GM12878 (cell line): ENCODE measurements around the gene KCTD12. TPM values are rescaled to one million over a fixed set of nuclear protein-coding genes. Genes with fewer than 3 reads are reported as not detected.

Source experiments
- ATAC-seq: fragments of 200-7000 bp; cut with Tn5 transposase; 3 replicates; pipeline ENCODE4 v1.9.1; 2020; ENCODE audit warnings: mild to moderate bottlenecking, moderate library complexity
- BruUV-seq: library from RNA; stranded (reverse); fragments of 400-500 nt; replicated peaks from 2 replicates; lab custom pipeline; 2021; lab: Mats Ljungman, UMichigan
- CTCF ChIA-PET: fragments of 300-600 bp; sonication (Branson Sonifier 250); formaldehyde crosslinking; extraction: SDS; loops from one replicate; lab custom pipeline; 2021; ENCODE audit warnings: inconsistent platforms; lab: Yijun Ruan, JAX
- POLR2A ChIA-PET: fragments of 350-600 bp; formaldehyde crosslinking; extraction: SDS; loops from one replicate; lab custom pipeline; 2021; ENCODE audit warnings: inconsistent platforms; lab: Charles Lee
- RAD21 ChIA-PET: fragments of 300-600 bp; sonication (Branson Sonifier 250); formaldehyde crosslinking; loops from one replicate; lab custom pipeline; 2023; ENCODE audit warnings: antibody characterized with exemption; ENCODE audit not compliant: unreplicated experiment; lab: Charles Lee
- SMC1A ChIA-PET: fragments of 300-600 bp; sonication (Branson Sonifier 250); formaldehyde crosslinking; loops from one replicate; lab custom pipeline; 2023; ENCODE audit not compliant: unreplicated experiment, uncharacterized antibody; lab: Charles Lee
- DNase-seq: peaks from one replicate; pipeline ENCODE4 v3.0.0-alpha.2; 2011; ENCODE audit warnings: low read depth, low spot score
- FAIRE-seq: peaks from 3 replicates; lab custom pipeline; 2011; peaks lifted over from hg19 to GRCh38; lab: Jason Lieb, UNC
- H2AFZ ChIP-seq: 2 replicates; pipeline ENCODE4 v1.6.0; 2011; ENCODE audit warnings: low read depth, low read length, control low read depth; ENCODE audit not compliant: control insufficient read depth
- H3K27ac ChIP-seq: 2 replicates; pipeline ENCODE4 v1.5.1; 2011; ENCODE audit warnings: control low read depth; ENCODE audit not compliant: control insufficient read depth, insufficient read depth
- H3K27me3 ChIP-seq, 2 experiments: replicated peaks in 1 of 2; 2 replicates each; pipeline versions ENCODE4 v1.6.0 to v1.6.1; 2011; ENCODE audit warnings: low read length in 1 of 2; ENCODE audit not compliant: control insufficient read depth in 2 of 2, insufficient read depth in 2 of 2
- H3K36me3 ChIP-seq, 2 experiments: 2 replicates each; pipeline ENCODE4 v1.5.1; 2011; ENCODE audit warnings: low read length in 1 of 2; ENCODE audit not compliant: control insufficient read depth in 2 of 2, insufficient read depth in 2 of 2
- H3K4me1 ChIP-seq: 2 replicates; pipeline ENCODE4 v1.6.1; 2011; ENCODE audit warnings: mild to moderate bottlenecking, low read length, moderate library complexity, mixed read lengths; ENCODE audit not compliant: control insufficient read depth, insufficient read depth
- H3K4me2 ChIP-seq: 2 replicates; pipeline ENCODE4 v1.6.0; 2011; ENCODE audit warnings: control low read depth; ENCODE audit not compliant: control insufficient read depth, insufficient read depth
- H3K4me3 ChIP-seq: fragments of 200-600 bp; sonication (generic); 2 replicates; pipeline ENCODE4 v1.5.1; 2016
- H3K79me2 ChIP-seq: 2 replicates; pipeline ENCODE4 v1.6.0; 2011; ENCODE audit warnings: low read length; ENCODE audit not compliant: control insufficient read depth, insufficient read depth
- H3K9ac ChIP-seq: 2 replicates; pipeline ENCODE4 v1.8.0; 2011; ENCODE audit warnings: low read length, control low read depth, mixed read lengths; ENCODE audit not compliant: control insufficient read depth, insufficient read depth
- H3K9me3 ChIP-seq: replicated peaks from 3 replicates; pipeline ENCODE4 v1.5.1; 2011; ENCODE audit warnings: mild to moderate bottlenecking, low read length; ENCODE audit not compliant: control insufficient read depth, insufficient read depth
- H4K20me1 ChIP-seq: 2 replicates; pipeline ENCODE4 v1.6.0; 2011; ENCODE audit not compliant: control insufficient read depth, insufficient read depth
- PKNOX1 ChIP-seq: fragments of 450-650 bp; IDR thresholded peaks from 2 replicates; pipeline ENCODE4 v1.6.1; 2016; ENCODE audit warnings: mild to moderate bottlenecking
- ZNF687 ChIP-seq: fragments of 450-650 bp; IDR thresholded peaks from 2 replicates; pipeline ENCODE4 v1.6.1; 2017; ENCODE audit warnings: mild to moderate bottlenecking, moderate library complexity
- WGBS: methylation state at CpG from one replicate; pipeline ENCODE4 v1.1.6; 2016; ENCODE audit warnings: low lambda C conversion rate; ENCODE audit not compliant: insufficient replicate concordance, insufficient coverage; ENCODE audit errors: missing lambda C conversion rate; 5-methylcytosine and 5-hydroxymethylcytosine counted together
- in situ Hi-C: fragments of 300-500 bp; cut with MboI; formaldehyde crosslinking; loops from 9 replicates; pipeline ENCODE4 v1.14.3; 2018; ENCODE audit warnings: mixed read lengths
- intact Hi-C: fragments of 100-400 bp; cut with micrococcal nuclease; formaldehyde crosslinking; loops from one replicate; pipeline ENCODE4 v1.14.2; 2022; ENCODE audit not compliant: unreplicated experiment
- polyA plus RNA-seq, 11 experiments: library from polyadenylated mRNA; depleted of rRNA in 4 of 11; unstranded in 6 of 11; stranded (reverse) in 5 of 11; fragments of >200 nt; fragmentation: Nextera tagmentation in 4 of 11; fragmentation: Illumina TruSeq in 1 of 11; extraction: Ambion mirVana in 4 of 11; extraction: Trizol in 1 of 11; gene quantifications; 1 replicate in 1 of 11; 2 replicates in 10 of 11; pipeline versions ENCODE4 v1.2.1 to v1.2.3, GENCODE V29; 2011 to 2016; ENCODE audit warnings: inconsistent platforms in 2 of 11, missing spikeins in 2 of 11, low read depth in 1 of 11
- total RNA-seq, 4 experiments: library from RNA; depleted of rRNA in 3 of 4; stranded (reverse); fragments of >200 nt in 3 of 4; fragmentation: Illumina TruSeq in 1 of 4; extraction: Trizol in 1 of 4; gene quantifications; 2 replicates each; pipeline versions ENCODE4 v1.2.1 to v1.2.3, GENCODE V29; 2013 to 2021

The KCTD12 gene
- total and polyA plus RNA-seq, 10 of the 15 experiments (the other 5 are each of a cell fraction or from before 2014, with no cell fraction given), result 0.24 to 2.9 (median 0.92) TPM

- Histone ChIP-seq H3K79me2 (no peaks in the 10 kb centered on the region), H3K9me3 (no peaks in the 10 kb centered on the region), H3K27ac (no peak overlapping the region), H2AFZ (no peak overlapping the region), H3K4me3 (no peak overlapping the region), H3K27me3 (peaks cover 0 to 3% of the 10 kb centered on the region in 2 experiments; a peak in 2 of 4 replicates), H3K36me3 (no peaks in the 10 kb centered on the region), H4K20me1 (no peaks in the 10 kb centered on the region), H3K4me2 (no peak overlapping the region)
- FAIRE-seq, result no peak
- WGBS, result 2% methylated on average over 2 of the region's 2 CpGs
- BruUV-seq, result no TSS peak
- no peak for DNase-seq
- ChIA-PET POLR2A (no interaction called here), CTCF (no interaction called here), SMC1A (interaction anchor here (0.6 kb wide), 1 partner anchor 1569 kb away, joined by 3 read pairs; no protein-coding TSS in a partner anchor), RAD21 (no interaction called here)
- intact Hi-C loops, result no loop called here
- TF ChIP-seq ZNF687 (no peak), PKNOX1 (no peak)
- TF ChIP-seq, all 136 proteins: peak for 0
- no peak for ATAC-seq
- in situ Hi-C loops, result no loop called here
- H3K9ac ChIP-seq, result no peak overlapping the region
- no peaks in the 10 kb centered on the region for H3K4me1 ChIP-seq
These were observed 13.5 kb downstream of the KCTD12 start for GRCh38 chr13:76872675-76873074.
